BJ (cell line): ENCODE data around the gene CAMK1G. TPM values are rescaled to one million over a fixed set of nuclear protein-coding genes. Genes with fewer than 3 reads are reported as not detected.

Experiments
- CTCF ChIA-PET: fragments of 350-600 bp; formaldehyde crosslinking; extraction: SDS; loops from one replicate; lab custom pipeline; 2021; ENCODE audit warnings: antibody characterized with exemption, inconsistent platforms; lab: Yijun Ruan, JAX
- POLR2A ChIA-PET: fragments of 300-600 bp; sonication (Branson Sonifier 250); formaldehyde crosslinking; extraction: SDS; loops from one replicate; lab custom pipeline; 2021; ENCODE audit warnings: antibody characterized with exemption; lab: Charles Lee
- DNase-seq: peaks from one replicate; pipeline ENCODE4 v3.0.0-alpha.2; 2011; ENCODE audit warnings: low read depth
- H3K27me3 ChIP-seq: 2 replicates; pipeline ENCODE4 v1.6.0; 2011; ENCODE audit warnings: low read length; ENCODE audit not compliant: control insufficient read depth, insufficient read depth
- H3K36me3 ChIP-seq: 2 replicates; pipeline ENCODE4 v1.5.1; 2011; ENCODE audit warnings: low read length; ENCODE audit not compliant: control insufficient read depth, insufficient read depth
- H3K4me3 ChIP-seq: 2 replicates; pipeline ENCODE4 v1.5.1; 2011; ENCODE audit warnings: low read depth, mild to moderate bottlenecking, control low read depth, low read length
- polyA plus RNA-seq: library from polyadenylated mRNA; depleted of rRNA; stranded (reverse); fragments of >200 nt; gene quantifications from 2 replicates; pipeline ENCODE4 v1.2.3, GENCODE V29; 2011
- TF ChIP-seq, protein P1 (sequence below): IDR thresholded peaks from 2 replicates; pipeline ENCODE4 v1.5.1; 2011; ENCODE audit warnings: low read depth, mild to moderate bottlenecking, control low read depth, inconsistent platforms, low read length, moderate library complexity; ENCODE audit not compliant: insufficient read depth

Gene CAMK1G
- polyA plus RNA-seq, 1 experiment = 1.5 TPM

DNA sequence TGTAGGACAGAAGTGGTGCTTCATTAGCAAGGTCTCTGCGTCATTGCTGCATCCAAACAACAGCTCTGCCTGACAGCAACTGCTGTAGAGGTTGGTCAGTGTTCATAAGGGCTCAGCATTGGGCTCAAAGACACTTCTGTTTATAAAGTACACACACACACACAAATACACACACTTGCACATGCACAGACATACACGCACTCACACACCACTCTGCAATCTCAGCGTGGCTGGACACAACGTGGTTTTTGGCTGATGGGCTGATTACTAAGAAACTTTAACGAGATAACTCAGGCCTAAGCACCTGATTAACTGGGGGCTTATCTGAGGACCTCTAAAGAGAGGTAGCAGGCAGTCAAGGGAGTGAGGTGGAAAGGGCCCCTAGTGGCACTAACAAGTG is 20.4 kb downstream of the CAMK1G start:
- TF ChIP-seq, protein P1, sequence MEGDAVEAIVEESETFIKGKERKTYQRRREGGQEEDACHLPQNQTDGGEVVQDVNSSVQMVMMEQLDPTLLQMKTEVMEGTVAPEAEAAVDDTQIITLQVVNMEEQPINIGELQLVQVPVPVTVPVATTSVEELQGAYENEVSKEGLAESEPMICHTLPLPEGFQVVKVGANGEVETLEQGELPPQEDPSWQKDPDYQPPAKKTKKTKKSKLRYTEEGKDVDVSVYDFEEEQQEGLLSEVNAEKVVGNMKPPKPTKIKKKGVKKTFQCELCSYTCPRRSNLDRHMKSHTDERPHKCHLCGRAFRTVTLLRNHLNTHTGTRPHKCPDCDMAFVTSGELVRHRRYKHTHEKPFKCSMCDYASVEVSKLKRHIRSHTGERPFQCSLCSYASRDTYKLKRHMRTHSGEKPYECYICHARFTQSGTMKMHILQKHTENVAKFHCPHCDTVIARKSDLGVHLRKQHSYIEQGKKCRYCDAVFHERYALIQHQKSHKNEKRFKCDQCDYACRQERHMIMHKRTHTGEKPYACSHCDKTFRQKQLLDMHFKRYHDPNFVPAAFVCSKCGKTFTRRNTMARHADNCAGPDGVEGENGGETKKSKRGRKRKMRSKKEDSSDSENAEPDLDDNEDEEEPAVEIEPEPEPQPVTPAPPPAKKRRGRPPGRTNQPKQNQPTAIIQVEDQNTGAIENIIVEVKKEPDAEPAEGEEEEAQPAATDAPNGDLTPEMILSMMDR = no peak
- Histone ChIP-seq H3K4me3 (no peak overlapping the region), H3K36me3 (no peaks in the 10 kb centered on the region), H3K27me3 (no peaks in the 10 kb centered on the region)
- CTCF ChIA-PET = interaction anchor here (1.2 to 3.3 kb wide), 4 partner anchors 13 to 27 kb away, joined by 3 to 8 read pairs (median 4); no protein-coding TSS in a partner anchor
- DNase-seq = no peak
- POLR2A ChIA-PET = no interaction called here

DNA sequence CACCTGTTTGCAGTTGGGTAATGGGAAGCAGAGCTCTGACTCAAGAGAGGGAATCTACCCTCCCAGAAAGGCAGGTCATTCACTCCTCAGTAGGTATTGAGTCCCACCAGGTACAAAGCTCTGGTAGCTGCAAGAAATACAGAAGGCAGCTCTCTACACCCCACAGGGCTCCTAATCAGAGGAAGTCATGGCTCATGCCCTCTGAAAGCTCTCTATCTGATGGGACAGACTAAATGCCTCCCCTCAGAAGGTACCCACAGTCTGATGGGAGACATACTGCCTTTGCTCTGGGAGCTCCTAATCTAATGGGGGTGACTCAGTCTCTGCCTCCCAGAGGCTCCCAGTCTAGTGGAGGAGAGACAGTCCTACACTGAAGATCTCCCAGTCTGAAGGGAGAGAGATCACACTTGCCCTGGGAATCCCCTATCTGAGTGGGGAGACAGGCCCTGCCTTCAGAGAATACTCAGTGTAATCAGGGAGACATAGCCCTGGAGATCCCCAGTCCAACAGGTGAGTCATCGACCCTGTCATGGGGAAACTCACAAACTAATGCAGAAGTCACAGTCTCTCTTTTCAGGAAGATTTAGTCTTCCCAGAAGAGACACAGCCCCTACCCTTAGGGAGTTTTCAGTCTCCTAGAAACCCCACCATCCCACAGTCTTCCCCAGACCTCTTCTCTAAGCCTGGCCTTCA is 23.7 kb downstream of the CAMK1G start:
- no peaks in the 10 kb centered on the region for H3K36me3 ChIP-seq
- POLR2A ChIA-PET = no interaction called here

DNA sequence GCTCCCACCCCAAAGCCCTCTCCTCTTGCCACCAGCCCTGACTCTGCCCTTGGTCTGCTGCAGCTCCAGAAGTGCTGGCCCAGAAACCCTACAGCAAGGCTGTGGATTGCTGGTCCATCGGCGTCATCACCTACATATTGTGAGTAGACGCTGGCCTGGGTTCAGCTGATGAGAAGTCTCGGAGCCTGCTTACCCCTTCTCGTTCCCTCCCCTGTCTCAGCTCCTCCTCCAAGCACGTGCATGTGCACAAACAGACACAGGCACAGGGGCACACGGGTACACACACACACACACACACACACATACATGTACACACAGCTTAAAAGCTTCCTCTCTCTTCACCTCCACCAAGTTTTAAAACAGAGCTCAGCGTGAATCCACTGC is 24.3 kb downstream of the CAMK1G start:
- ChIA-PET CTCF (interaction anchor here (0.9 to 2.9 kb wide), 5 partner anchors 11 to 38 kb away, joined by 3 to 19 read pairs (median 3); no protein-coding TSS in a partner anchor), POLR2A (no interaction called here)
- Histone ChIP-seq H3K4me3 (no peak overlapping the region), H3K36me3 (no peaks in the 10 kb centered on the region), H3K27me3 (no peaks in the 10 kb centered on the region; the same call in 1 of the 2 replicates)
- TF ChIP-seq, protein P1 = no peak
- DNase-seq = no peak

More for the DNA sequence above, 23.7 kb downstream of the CAMK1G start:
- CTCF ChIA-PET = interaction anchor here (0.6 to 2.1 kb wide), 5 partner anchors 11 to 40 kb away, joined by 3 to 8 read pairs (median 3); no protein-coding TSS in a partner anchor
- H3K4me3 ChIP-seq = no peak overlapping the region
- no peaks in the 10 kb centered on the region for H3K27me3 ChIP-seq
- TF ChIP-seq, protein P1 = no peak
- no peak for DNase-seq

DNA sequence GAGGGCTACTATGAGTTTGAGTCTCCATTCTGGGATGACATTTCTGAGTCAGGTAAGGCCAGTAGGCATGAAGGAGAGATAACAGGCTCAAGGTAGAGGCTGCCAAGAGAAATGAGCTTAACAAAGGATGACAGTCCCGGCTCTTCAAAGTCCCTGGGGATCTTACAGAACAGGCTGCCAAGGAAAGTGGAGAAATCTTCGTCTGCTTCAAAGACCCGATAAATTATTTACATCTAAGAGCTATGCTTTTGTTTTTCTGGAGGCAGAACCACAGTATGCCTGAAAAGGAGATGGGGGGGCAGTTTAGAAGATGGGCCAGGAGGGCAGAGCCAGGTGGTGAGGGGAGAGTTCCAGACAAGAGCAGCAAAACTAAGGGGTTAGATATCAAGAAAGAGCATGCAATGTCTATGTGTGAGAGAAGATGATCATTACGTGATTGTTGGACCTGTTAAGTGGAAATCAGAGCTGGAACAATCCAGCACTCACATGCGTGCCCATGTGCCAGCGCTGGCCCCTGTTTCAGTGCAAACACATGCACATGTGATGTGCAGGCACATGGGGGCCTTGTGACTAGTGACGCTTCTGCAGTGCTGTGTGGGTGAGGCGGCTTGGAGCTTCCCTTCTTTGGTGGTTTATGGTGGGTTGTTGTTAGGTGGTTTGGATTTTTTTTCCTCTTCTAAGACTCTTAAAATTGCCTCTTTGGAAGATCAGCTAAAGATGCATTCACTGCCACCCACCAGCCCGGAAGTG is 25.7 kb downstream of the CAMK1G start:
- POLR2A ChIA-PET = no interaction called here
- DNase-seq = no peak
- CTCF ChIA-PET = interaction anchor here (1.0 to 2.9 kb wide), 3 partner anchors 9 to 23 kb away, joined by 3 to 19 read pairs (median 8); no protein-coding TSS in a partner anchor
- TF ChIP-seq, protein P1 = no peak
- H3K4me3 ChIP-seq = no peak overlapping the region
- H3K27me3 ChIP-seq = no peaks in the 10 kb centered on the region; the same call in 1 of the 2 replicates
- no peaks in the 10 kb centered on the region; the same call in 1 of the 2 replicates for H3K36me3 ChIP-seq
